HepG2 (cell line): Measurements from ENCODE around the gene COL18A1. TPM values are rescaled to one million over a fixed set of nuclear protein-coding genes. Genes with fewer than 3 reads are reported as not detected.

Experiments used
- HMG20A ChIP-seq: IDR thresholded peaks from 2 replicates; pipeline ENCODE4 v1.6.1; 2016; ENCODE audit warnings: borderline replicate concordance
- POLR2AphosphoS5 ChIP-seq: IDR thresholded peaks from 2 replicates; pipeline ENCODE4 v1.6.1; 2012; ENCODE audit warnings: low read depth, low read length
- REPIN1 ChIP-seq: sonication (generic); formaldehyde crosslinking; IDR thresholded peaks from 2 replicates; pipeline ENCODE4 v1.8.0; 2022; ENCODE audit warnings: missing genetic modification reagents, low read depth, mild to moderate bottlenecking, borderline replicate concordance
- SATB2 ChIP-seq: sonication (generic); formaldehyde crosslinking; IDR thresholded peaks from 2 replicates; pipeline ENCODE4 v1.5.0; 2020; ENCODE audit warnings: missing genetic modification reagents
- THYN1 ChIP-seq: sonication (generic); formaldehyde crosslinking; IDR thresholded peaks from 2 replicates; pipeline ENCODE4 v1.8.1; 2023; ENCODE audit warnings: low read depth, mild to moderate bottlenecking, moderate library complexity, missing genetic modification reagents, borderline replicate concordance
- ZBTB38 ChIP-seq: sonication (generic); formaldehyde crosslinking; IDR thresholded peaks from 2 replicates; pipeline ENCODE4 v1.5.1; 2020; ENCODE audit warnings: mild to moderate bottlenecking, missing genetic modification reagents
- ZNF333 ChIP-seq: sonication (generic); formaldehyde crosslinking; IDR thresholded peaks from 2 replicates; pipeline ENCODE4 v1.4.0; 2020; ENCODE audit warnings: mild to moderate bottlenecking, missing genetic modification reagents, borderline replicate concordance
- ZNF367 ChIP-seq: sonication (generic); formaldehyde crosslinking; IDR thresholded peaks from 2 replicates; pipeline ENCODE4 v1.4.0; 2020; ENCODE audit warnings: missing genetic modification reagents, borderline replicate concordance
- ZNF468 ChIP-seq: sonication (generic); formaldehyde crosslinking; IDR thresholded peaks from 2 replicates; pipeline ENCODE4 v1.8.0; 2022; ENCODE audit warnings: mild to moderate bottlenecking, moderate library complexity, missing genetic modification reagents
- ZNF546 ChIP-seq: sonication (generic); formaldehyde crosslinking; conservative IDR thresholded peaks from 2 replicates; pipeline ENCODE4 v1.8.1; 2023; ENCODE audit warnings: mild to moderate bottlenecking, missing genetic modification reagents
- ZNF607 ChIP-seq: sonication (generic); formaldehyde crosslinking; IDR thresholded peaks from 2 replicates; pipeline ENCODE4 v1.5.1; 2020; ENCODE audit warnings: missing genetic modification reagents, mild to moderate bottlenecking, borderline replicate concordance
- ZNF878 ChIP-seq: sonication (generic); formaldehyde crosslinking; IDR thresholded peaks from 2 replicates; pipeline ENCODE4 v1.8.1; 2023; ENCODE audit warnings: mild to moderate bottlenecking, missing genetic modification reagents, moderate library complexity
- polyA plus RNA-seq, 8 experiments: library from polyadenylated mRNA; depleted of rRNA in 3 of 8; stranded (reverse) in 7 of 8; unstranded in 1 of 8; fragments of >200 nt; fragmentation: Illumina TruSeq in 4 of 8; extraction: Trizol in 4 of 8; gene quantifications; 2 replicates each; pipeline versions ENCODE4 v1.2.1 to v1.2.3, GENCODE V29; 2011 to 2016; ENCODE audit warnings: low read depth in 4 of 8, missing spikeins in 1 of 8, mixed read lengths in 1 of 8; ENCODE audit not compliant: insufficient read depth in 1 of 8
- total RNA-seq, 5 experiments: library from RNA; depleted of rRNA; stranded (reverse); fragments of >200 nt; fragmentation: Illumina TruSeq; extraction: Trizol; gene quantifications; 2 replicates each; pipeline ENCODE4 v1.2.3, GENCODE V29; 2016; ENCODE audit warnings: low read depth in 1 of 5
- TF ChIP-seq, protein P1 (sequence below): sonication (generic); formaldehyde crosslinking; IDR thresholded peaks from 2 replicates; pipeline ENCODE4 v1.8.1; 2022; ENCODE audit warnings: low read depth, mild to moderate bottlenecking, missing genetic modification reagents
- TF ChIP-seq, protein P2 (sequence below): IDR thresholded peaks from 2 replicates; pipeline ENCODE4 v1.6.1; 2016; ENCODE audit warnings: control low read depth
- TF ChIP-seq, protein P3 (sequence below): sonication (generic); formaldehyde crosslinking; IDR thresholded peaks from 2 replicates; pipeline ENCODE4 v1.4.0; 2020; ENCODE audit warnings: missing genetic modification reagents
- TF ChIP-seq, protein P4 (sequence below): sonication (generic); formaldehyde crosslinking; IDR thresholded peaks from 2 replicates; pipeline ENCODE4 v1.8.1; 2022; ENCODE audit warnings: mild to moderate bottlenecking, missing genetic modification reagents
- TF ChIP-seq, protein P5 (sequence below): sonication (generic); formaldehyde crosslinking; IDR thresholded peaks from 2 replicates; pipeline ENCODE4 v1.4.0; 2020; ENCODE audit warnings: missing genetic modification reagents, mild to moderate bottlenecking, borderline replicate concordance

Gene COL18A1
- total and polyA plus RNA-seq, 2 of the 13 experiments (the other 11 are each of a cell fraction or from before 2014, with no cell fraction given) = 79.0 to 102 TPM

DNA sequence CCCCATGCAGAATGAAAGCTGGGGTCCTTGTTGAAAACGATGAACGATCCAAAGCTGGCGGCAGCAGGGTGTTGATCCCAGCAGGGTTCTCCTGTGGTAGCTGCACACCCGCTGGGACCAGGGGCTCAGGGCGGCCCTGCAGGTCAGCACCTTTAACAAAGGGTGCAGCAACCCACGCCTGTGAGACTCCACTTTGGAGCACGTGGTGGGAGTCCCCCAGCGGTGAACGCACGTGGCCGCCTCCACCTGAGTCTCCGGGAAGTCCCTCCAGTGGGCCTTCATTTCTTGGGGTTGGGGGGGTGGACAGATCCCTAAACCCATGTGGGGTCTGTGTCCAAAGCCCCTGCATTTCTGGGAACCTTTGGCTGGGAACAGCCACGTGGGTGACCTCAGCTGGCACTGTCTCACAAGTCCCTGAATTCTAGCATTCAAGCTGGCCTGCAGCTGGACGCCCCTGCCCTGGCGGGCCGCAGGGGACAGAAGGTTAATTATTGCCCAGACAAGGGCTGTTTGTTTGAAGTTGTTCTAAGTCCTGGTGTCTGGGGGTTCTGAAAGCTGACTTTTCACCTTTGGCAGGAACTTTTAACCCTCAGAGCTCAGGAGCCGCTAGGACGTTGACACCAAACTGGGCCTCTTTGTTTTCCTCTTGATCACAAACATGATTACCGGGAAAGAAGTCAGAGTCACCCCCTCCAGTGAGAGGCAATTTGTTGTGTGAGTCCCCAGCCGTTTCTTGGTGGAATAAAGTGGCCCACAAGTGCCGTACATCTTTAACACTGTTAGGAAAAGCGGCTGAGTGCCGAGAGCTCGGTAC lies 64.5 kb downstream of the COL18A1 start (continued):
- TF ChIP-seq, protein P1, sequence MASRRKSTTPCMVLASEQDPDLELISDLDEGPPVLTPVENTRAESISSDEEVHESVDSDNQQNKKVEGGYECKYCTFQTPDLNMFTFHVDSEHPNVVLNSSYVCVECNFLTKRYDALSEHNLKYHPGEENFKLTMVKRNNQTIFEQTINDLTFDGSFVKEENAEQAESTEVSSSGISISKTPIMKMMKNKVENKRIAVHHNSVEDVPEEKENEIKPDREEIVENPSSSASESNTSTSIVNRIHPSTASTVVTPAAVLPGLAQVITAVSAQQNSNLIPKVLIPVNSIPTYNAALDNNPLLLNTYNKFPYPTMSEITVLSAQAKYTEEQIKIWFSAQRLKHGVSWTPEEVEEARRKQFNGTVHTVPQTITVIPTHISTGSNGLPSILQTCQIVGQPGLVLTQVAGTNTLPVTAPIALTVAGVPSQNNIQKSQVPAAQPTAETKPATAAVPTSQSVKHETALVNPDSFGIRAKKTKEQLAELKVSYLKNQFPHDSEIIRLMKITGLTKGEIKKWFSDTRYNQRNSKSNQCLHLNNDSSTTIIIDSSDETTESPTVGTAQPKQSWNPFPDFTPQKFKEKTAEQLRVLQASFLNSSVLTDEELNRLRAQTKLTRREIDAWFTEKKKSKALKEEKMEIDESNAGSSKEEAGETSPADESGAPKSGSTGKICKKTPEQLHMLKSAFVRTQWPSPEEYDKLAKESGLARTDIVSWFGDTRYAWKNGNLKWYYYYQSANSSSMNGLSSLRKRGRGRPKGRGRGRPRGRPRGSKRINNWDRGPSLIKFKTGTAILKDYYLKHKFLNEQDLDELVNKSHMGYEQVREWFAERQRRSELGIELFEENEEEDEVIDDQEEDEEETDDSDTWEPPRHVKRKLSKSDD (CRISPR knock-in tag) = no peak; the same call in 1 of the 2 replicates
- TF ChIP-seq ZNF468 (no peak), POLR2AphosphoS5 (peak; percentile 65), ZNF333 (CRISPR knock-in tag) (no peak), SATB2 (CRISPR knock-in tag) (peak; percentile 68; the same call in 1 of the 2 replicates), REPIN1 (CRISPR knock-in tag) (peak; percentile 82; the same call in 1 of the 2 replicates), ZNF878 (CRISPR knock-in tag) (no peak), ZBTB38 (CRISPR knock-in tag) (peak; percentile 88), ZNF546 (CRISPR knock-in tag) (no peak; the same call in 1 of the 2 replicates), ZNF367 (CRISPR knock-in tag) (0 out of 2 replicates have a peak, but pooled peaks have one; percentile 43), THYN1 (CRISPR knock-in tag) (no peak), ZNF607 (CRISPR knock-in tag) (peak; percentile 54; the same call in 1 of the 2 replicates), HMG20A (CRISPR knock-in tag) (peak; percentile 83; the same call in 1 of the 2 replicates)
- TF ChIP-seq, protein P2, sequence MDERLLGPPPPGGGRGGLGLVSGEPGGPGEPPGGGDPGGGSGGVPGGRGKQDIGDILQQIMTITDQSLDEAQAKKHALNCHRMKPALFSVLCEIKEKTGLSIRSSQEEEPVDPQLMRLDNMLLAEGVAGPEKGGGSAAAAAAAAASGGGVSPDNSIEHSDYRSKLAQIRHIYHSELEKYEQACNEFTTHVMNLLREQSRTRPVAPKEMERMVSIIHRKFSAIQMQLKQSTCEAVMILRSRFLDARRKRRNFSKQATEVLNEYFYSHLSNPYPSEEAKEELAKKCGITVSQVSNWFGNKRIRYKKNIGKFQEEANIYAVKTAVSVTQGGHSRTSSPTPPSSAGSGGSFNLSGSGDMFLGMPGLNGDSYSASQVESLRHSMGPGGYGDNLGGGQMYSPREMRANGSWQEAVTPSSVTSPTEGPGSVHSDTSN = no peak
- TF ChIP-seq, protein P3, sequence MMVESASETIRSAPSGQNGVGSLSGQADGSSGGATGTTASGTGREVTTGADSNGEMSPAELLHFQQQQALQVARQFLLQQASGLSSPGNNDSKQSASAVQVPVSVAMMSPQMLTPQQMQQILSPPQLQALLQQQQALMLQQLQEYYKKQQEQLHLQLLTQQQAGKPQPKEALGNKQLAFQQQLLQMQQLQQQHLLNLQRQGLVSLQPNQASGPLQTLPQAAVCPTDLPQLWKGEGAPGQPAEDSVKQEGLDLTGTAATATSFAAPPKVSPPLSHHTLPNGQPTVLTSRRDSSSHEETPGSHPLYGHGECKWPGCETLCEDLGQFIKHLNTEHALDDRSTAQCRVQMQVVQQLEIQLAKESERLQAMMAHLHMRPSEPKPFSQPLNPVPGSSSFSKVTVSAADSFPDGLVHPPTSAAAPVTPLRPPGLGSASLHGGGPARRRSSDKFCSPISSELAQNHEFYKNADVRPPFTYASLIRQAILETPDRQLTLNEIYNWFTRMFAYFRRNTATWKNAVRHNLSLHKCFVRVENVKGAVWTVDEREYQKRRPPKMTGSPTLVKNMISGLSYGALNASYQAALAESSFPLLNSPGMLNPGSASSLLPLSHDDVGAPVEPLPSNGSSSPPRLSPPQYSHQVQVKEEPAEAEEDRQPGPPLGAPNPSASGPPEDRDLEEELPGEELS (CRISPR knock-in tag) = peak; percentile 99
- TF ChIP-seq, protein P4, sequence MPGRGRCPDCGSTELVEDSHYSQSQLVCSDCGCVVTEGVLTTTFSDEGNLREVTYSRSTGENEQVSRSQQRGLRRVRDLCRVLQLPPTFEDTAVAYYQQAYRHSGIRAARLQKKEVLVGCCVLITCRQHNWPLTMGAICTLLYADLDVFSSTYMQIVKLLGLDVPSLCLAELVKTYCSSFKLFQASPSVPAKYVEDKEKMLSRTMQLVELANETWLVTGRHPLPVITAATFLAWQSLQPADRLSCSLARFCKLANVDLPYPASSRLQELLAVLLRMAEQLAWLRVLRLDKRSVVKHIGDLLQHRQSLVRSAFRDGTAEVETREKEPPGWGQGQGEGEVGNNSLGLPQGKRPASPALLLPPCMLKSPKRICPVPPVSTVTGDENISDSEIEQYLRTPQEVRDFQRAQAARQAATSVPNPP (CRISPR knock-in tag) = peak; percentile 84; the same call in 1 of the 2 replicates
- TF ChIP-seq, protein P5, sequence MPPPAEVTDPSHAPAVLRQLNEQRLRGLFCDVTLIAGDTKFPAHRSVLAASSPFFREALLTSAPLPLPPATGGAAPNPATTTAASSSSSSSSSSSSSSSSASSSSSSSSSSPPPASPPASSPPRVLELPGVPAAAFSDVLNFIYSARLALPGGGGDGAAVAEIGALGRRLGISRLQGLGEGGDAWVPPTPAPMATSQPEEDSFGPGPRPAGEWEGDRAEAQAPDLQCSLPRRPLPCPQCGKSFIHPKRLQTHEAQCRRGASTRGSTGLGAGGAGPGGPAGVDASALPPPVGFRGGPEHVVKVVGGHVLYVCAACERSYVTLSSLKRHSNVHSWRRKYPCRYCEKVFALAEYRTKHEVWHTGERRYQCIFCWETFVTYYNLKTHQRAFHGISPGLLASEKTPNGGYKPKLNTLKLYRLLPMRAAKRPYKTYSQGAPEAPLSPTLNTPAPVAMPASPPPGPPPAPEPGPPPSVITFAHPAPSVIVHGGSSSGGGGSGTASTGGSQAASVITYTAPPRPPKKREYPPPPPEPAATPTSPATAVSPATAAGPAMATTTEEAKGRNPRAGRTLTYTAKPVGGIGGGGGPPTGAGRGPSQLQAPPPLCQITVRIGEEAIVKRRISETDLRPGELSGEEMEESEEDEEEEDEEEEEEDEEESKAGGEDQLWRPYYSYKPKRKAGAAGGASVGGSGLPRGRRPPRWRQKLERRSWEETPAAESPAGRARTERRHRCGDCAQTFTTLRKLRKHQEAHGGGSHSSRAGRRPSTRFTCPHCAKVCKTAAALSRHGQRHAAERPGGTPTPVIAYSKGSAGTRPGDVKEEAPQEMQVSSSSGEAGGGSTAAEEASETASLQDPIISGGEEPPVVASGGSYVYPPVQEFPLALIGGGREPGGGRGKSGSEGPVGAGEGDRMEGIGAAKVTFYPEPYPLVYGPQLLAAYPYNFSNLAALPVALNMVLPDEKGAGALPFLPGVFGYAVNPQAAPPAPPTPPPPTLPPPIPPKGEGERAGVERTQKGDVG = peak; percentile 100
